Karpas-422 (cell line): ENCODE measurements around the gene UQCC3. TPM values are rescaled to one million over a fixed set of nuclear protein-coding genes. Genes with fewer than 3 reads are reported as not detected.
"Not testable (repeated sequence)": the region's sequence is repeated elsewhere in the genome, so short reads cannot be mapped to it uniquely, and the experiment has no call there.

Experiments used
- DNase-seq: peaks from one replicate; pipeline ENCODE4 v3.0.0-alpha.2; 2015
- H2AFZ ChIP-seq: fragments of 200-600 bp; sonication (generic); 2 replicates; pipeline ENCODE4 v1.6.1; 2014; ENCODE audit warnings: antibody characterized with exemption, low read length, mixed read lengths
- H3K27ac ChIP-seq: fragments of 200-600 bp; sonication (generic); 2 replicates; pipeline ENCODE4 v1.5.1; 2014; ENCODE audit warnings: mild to moderate bottlenecking, low read length, moderate library complexity
- H3K27me3 ChIP-seq: fragments of 200-600 bp; sonication (generic); 2 replicates; pipeline ENCODE4 v1.6.1; 2014; ENCODE audit warnings: low read length, mixed read lengths
- H3K36me3 ChIP-seq: fragments of 200-600 bp; sonication (generic); 2 replicates; pipeline ENCODE4 v1.6.1; 2014; ENCODE audit warnings: low read length, mixed read lengths; ENCODE audit not compliant: insufficient read depth
- H3K4me1 ChIP-seq: fragments of 200-600 bp; sonication (generic); 2 replicates; pipeline ENCODE4 v1.6.1; 2014; ENCODE audit warnings: mild to moderate bottlenecking, low read length, mixed read lengths
- H3K4me2 ChIP-seq: fragments of 200-600 bp; sonication (generic); 2 replicates; pipeline ENCODE4 v1.6.1; 2014; ENCODE audit warnings: low read length, low read depth, mild to moderate bottlenecking; ENCODE audit not compliant: poor library complexity, severe bottlenecking
- H3K4me3 ChIP-seq: fragments of 200-600 bp; sonication (generic); 2 replicates; pipeline ENCODE4 v1.5.1; 2014; ENCODE audit warnings: mild to moderate bottlenecking, antibody characterized with exemption, low read length, mixed read lengths
- H3K79me2 ChIP-seq: fragments of 200-600 bp; sonication (generic); 2 replicates; pipeline ENCODE4 v1.6.1; 2014; ENCODE audit warnings: mild to moderate bottlenecking, low read length, mixed read lengths
- H3K9ac ChIP-seq: fragments of 200-600 bp; sonication (generic); 2 replicates; pipeline ENCODE4 v1.6.0; 2014; ENCODE audit warnings: low read length
- H3K9me2 ChIP-seq: fragments of 200-600 bp; sonication (generic), shearing (Covaris generic); replicated peaks from 2 replicates; pipeline ENCODE4 v1.6.0; 2014; ENCODE audit warnings: mild to moderate bottlenecking, low read length, moderate library complexity; ENCODE audit not compliant: insufficient read depth
- H3K9me3 ChIP-seq: fragments of 300-700, 200-600 bp; sonication (generic); 2 replicates; pipeline ENCODE4 v1.6.1; 2014; ENCODE audit warnings: low read length, mixed read lengths
- H4K20me1 ChIP-seq: fragments of 200-600 bp; sonication (generic); 2 replicates; pipeline ENCODE4 v1.6.1; 2014; ENCODE audit warnings: mild to moderate bottlenecking, antibody characterized with exemption, low read length, low read depth; ENCODE audit not compliant: insufficient read depth
- total RNA-seq: library from RNA; depleted of rRNA; stranded (reverse); fragments of >200 nt; shearing (Covaris generic); gene quantifications from 2 replicates; pipeline ENCODE4 v1.2.3, GENCODE V29; 2014; ENCODE audit warnings: low replicate concordance

Gene UQCC3
- total RNA-seq, 1 experiment from 2014 or later, result 13.9 TPM

DNA sequence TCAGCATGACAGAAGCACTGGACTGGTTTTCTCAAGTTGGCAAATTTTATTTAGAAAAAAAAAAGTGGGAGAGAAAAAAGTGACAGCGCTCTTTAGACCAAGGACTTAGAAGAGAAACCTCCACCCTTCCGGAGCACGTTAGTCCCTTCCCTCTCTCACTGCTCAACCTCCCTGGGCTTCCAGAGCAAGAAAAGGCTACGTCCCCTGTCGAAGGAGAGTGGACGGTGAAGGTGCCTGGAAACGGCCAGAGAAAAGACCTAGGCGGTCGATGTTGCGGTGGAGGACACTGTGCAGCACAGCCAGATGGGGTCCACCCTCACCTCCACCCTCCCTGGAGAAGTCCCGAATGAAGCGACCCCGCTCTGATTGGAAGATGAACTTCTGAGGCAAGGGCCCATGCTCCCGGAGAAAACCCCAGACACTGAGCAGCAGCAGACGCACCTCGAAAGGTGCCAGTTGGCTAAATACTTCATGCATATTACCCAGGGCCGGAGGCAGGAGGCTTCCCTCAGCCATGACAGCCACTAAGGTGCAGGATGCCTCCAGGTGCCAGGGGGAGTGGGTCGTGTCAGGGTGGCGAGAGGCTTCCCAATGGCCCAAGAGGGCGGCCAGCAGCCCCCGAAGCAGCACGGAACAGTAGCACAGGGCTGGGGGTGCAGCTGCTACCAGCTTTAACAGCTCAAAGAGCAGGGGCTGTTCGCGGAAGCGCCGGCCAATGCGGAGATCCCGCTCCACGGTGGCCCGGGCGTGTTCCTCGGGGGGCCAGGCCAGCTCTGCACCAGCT lies 24.5 kb upstream of the UQCC3 start:
- peaks cover 59% of the 10 kb centered on the region for H3K79me2 ChIP-seq
- no peak overlapping the region for H2AFZ ChIP-seq
- H3K9me3 ChIP-seq, result no peaks in the 10 kb centered on the region
- H3K27me3 ChIP-seq, result no peaks in the 10 kb centered on the region
- H3K4me1 ChIP-seq, result peaks cover 23% of the 10 kb centered on the region
- H3K4me3 ChIP-seq, result 0 out of 2 replicates have a peak overlapping the region, but pooled peaks have one; percentile 32
- H4K20me1 ChIP-seq, result peaks cover 5% of the 10 kb centered on the region
- no peaks in the 10 kb centered on the region for H3K9me2 ChIP-seq
- H3K27ac ChIP-seq, result no peak overlapping the region
- DNase-seq, result no peak
- H3K9ac ChIP-seq, result peak overlapping the region; percentile 39; the same call in 1 of the 2 replicates
- peaks cover 13% of the 10 kb centered on the region; the same call in 1 of the 2 replicates for H3K36me3 ChIP-seq
- peak overlapping the region; percentile 54 for H3K4me2 ChIP-seq

DNA sequence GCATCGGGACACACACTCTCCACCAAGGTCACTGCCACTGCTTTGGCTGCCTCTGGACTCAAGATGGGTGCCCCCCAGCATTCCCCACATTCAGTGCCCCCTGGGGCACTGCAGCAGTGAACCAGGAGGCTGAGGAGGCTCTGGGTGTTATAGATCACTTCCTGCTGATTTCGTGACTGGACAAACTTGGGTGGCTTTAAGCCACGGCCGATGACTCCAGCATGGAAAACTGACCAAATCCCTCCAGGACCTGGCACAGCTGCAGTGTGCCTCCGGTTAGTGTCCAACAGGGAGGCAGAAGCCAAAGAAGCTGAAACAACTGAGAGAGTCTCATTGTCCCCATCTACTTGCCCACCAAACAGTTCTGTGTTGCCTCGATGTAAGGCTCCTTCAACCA lies 23.9 kb upstream of the UQCC3 start:
- Histone ChIP-seq H3K9me2 (no peaks in the 10 kb centered on the region), H4K20me1 (peaks cover 5% of the 10 kb centered on the region), H3K27me3 (no peaks in the 10 kb centered on the region), H3K4me2 (no peak overlapping the region), H3K79me2 (peaks cover 59% of the 10 kb centered on the region), H2AFZ (no peak overlapping the region), H3K27ac (no peak overlapping the region), H3K4me1 (peaks cover 27% of the 10 kb centered on the region), H3K9ac (no peak overlapping the region; the same call in 1 of the 2 replicates), H3K9me3 (no peaks in the 10 kb centered on the region), H3K4me3 (no peak overlapping the region), H3K36me3 (peaks cover 12% of the 10 kb centered on the region; the same call in 1 of the 2 replicates)
- no peak for DNase-seq

DNA sequence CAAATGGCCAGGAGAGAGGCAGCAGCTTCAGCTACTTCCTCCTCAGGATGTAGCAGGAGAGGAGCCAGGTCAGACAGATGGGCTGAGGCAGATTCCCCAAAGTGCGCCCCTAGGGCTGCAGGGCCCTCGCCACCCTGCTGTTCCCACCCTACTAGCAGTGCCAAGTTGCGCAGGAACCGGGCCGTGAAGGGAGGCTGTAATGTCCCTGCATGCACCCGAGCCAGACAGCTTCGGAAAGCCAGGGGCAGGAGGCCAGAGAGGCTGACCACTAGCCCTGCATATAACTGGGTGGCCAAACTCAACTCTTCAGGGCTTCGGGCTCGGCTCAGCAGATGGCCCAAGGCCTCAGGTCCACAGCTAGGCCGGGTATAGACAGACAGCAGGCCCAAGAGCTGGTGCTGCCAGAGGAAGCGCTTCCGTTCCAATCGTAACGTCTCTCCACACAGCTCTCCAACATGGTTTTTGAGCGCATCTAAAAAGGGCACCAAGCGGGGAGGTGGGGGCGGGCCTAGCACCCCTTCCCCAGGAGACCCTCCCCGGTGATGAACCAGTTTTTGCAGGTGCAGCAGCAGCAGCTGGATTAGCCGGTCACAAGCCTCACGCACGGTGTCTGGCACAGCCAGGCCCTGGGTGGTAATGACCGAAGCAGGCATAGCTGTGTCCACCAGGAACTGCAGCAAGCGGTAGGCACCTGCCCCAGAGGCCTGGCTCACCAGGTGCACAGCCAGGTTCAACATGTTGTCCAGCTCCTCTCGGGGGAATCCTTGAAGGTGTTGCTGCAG lies 23.1 kb upstream of the UQCC3 start:
- H3K4me2 ChIP-seq, result no peak overlapping the region
- H3K27ac ChIP-seq, result no peak overlapping the region
- H3K4me1 ChIP-seq, result peaks cover 27% of the 10 kb centered on the region
- H3K9ac ChIP-seq, result no peak overlapping the region
- no peaks in the 10 kb centered on the region for H3K9me3 ChIP-seq
- H3K79me2 ChIP-seq, result peaks cover 56% of the 10 kb centered on the region
- no peak for DNase-seq
- peaks cover 5% of the 10 kb centered on the region for H4K20me1 ChIP-seq
- no peak overlapping the region for H2AFZ ChIP-seq
- H3K36me3 ChIP-seq, result peaks cover 7% of the 10 kb centered on the region; the same call in 1 of the 2 replicates
- no peak overlapping the region for H3K4me3 ChIP-seq
- H3K9me2 ChIP-seq, result no peaks in the 10 kb centered on the region
- H3K27me3 ChIP-seq, result no peaks in the 10 kb centered on the region

DNA sequence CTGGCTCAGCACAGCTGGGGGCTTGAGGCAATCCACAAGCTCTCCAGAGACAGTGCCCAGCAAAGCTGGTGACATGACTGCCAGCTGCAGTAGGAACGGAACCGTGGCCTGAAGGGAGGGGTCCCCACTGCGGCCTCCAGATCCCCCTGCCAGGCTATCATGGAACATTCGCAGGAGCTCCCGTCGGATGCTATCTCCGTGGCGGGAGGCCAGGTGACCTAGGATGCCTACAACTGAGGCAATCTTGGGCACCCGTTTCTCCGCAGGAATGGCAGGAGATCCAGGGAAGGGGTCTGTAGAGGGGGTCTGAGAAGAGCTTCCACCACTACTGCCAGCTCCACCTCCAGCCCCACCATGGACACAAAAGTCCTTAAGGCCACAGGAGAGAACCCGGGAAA lies 22.5 kb upstream of the UQCC3 start:
- no peaks in the 10 kb centered on the region for H3K27me3 ChIP-seq
- no peak overlapping the region for H2AFZ ChIP-seq
- H3K36me3 ChIP-seq, result peaks cover 7% of the 10 kb centered on the region; the same call in 1 of the 2 replicates
- DNase-seq, result no peak
- H3K9ac ChIP-seq, result no peak overlapping the region
- peaks cover 27% of the 10 kb centered on the region for H3K4me1 ChIP-seq
- H3K79me2 ChIP-seq, result peaks cover 50% of the 10 kb centered on the region
- no peak overlapping the region for H3K27ac ChIP-seq
- H3K9me3 ChIP-seq, result no peaks in the 10 kb centered on the region
- H3K9me2 ChIP-seq, result no peaks in the 10 kb centered on the region
- peaks cover 5% of the 10 kb centered on the region for H4K20me1 ChIP-seq
- H3K4me3 ChIP-seq, result no peak overlapping the region
- no peak overlapping the region for H3K4me2 ChIP-seq

DNA sequence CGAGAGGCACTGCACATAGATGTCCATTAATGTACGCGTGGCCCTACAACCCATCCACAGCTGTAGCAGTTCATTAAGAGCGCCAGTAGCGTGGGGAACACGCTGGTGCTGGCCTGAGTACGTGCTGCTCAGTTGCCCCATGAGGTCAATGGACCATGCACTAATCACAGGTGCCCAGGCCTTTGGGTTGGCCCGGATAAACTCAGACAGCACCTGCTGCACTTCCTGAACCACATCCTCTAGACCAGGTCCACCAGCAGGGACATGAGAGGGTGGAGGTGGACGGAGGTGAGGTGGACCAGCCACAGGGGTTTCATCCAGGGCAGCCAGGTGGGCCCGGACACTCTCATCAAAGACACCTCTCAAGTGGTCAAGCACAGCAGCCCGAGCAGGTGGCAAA lies 22.0 kb upstream of the UQCC3 start:
- no peaks in the 10 kb centered on the region for H3K27me3 ChIP-seq
- H4K20me1 ChIP-seq, result peaks cover 5% of the 10 kb centered on the region
- no peak for DNase-seq
- H3K9me2 ChIP-seq, result no peaks in the 10 kb centered on the region
- H3K4me2 ChIP-seq, result no peak overlapping the region
- H3K27ac ChIP-seq, result no peak overlapping the region
- H3K36me3 ChIP-seq, result peaks cover 4% of the 10 kb centered on the region; the same call in 1 of the 2 replicates
- H3K9ac ChIP-seq, result no peak overlapping the region
- H2AFZ ChIP-seq, result no peak overlapping the region
- H3K4me1 ChIP-seq, result peaks cover 30% of the 10 kb centered on the region
- no peaks in the 10 kb centered on the region for H3K9me3 ChIP-seq
- H3K4me3 ChIP-seq, result no peak overlapping the region
- H3K79me2 ChIP-seq, result peaks cover 45% of the 10 kb centered on the region

DNA sequence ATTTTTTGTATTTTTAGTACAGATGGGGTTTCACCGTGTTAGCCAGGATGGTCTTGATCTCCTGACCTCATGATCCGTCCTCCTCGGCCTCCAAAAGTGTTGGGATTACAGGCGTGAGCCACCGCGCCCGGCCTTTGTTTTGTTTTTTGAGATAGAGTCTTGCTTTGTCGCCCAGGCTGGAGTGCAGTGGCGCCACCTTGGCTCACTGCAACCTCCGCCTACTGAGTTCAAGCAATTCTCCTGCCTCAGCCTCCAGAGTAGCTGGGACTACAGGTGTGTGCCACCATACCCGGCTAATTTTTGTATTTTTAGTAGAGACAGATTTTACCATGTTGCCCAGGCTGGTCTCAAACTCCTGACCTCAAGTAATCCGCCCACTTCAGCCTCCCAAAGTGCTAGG lies 21.2 kb upstream of the UQCC3 start:
- not testable (repeated sequence) for H3K36me3 ChIP-seq, H3K27me3 ChIP-seq, H3K4me3 ChIP-seq, H3K4me2 ChIP-seq, DNase-seq, H3K9me2 ChIP-seq, H3K9ac ChIP-seq, H4K20me1 ChIP-seq, H3K27ac ChIP-seq, H2AFZ ChIP-seq, H3K9me3 ChIP-seq
- H3K4me1 ChIP-seq, result peaks cover 24% of the 10 kb centered on the region
- peaks cover 37% of the 10 kb centered on the region for H3K79me2 ChIP-seq

DNA sequence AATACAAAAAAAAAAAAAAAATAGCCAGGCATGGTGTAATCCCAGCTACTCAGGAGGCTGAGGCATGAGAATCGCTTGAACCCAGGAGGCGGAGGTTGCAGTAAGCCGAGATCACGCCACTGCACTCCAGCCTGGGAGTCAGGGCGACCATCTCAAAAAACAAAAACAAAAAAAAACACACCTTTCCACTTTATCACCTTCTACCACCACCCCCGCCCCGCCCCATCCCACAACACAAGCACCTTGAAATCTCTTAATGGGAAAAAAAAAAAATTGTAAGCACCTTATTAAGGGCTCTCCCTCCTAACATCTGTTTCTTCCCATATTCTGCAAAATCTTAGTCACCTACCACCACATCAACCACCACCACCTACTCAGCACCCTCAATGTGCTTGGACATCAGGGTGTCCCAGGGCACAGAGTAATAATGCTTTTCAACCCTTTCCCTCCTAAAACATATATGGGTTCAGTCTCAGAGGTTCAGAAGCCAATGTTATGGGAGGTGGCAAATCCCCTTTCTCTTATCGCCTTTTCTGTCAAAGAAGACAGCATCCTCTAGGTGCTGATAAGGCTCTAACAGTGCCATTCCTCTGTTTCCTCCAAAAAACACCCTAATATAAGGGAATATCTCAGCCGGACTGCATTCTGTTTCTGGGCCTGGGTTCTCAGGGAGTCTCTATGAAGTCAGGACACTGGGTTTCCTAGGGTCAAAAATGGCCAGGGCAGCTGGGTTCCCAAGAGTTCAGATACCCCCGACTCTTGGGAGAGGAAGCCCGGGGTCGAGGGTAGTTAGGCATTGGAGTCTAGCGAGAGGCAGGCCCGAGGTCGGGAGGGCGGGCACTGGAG lies 19.1 kb upstream of the UQCC3 start:
- H3K4me1 ChIP-seq, result peaks cover 15% of the 10 kb centered on the region
- no peak overlapping the region for H3K27ac ChIP-seq
- peak overlapping the region; percentile 79 for H3K4me3 ChIP-seq
- H3K9me2 ChIP-seq, result no peaks in the 10 kb centered on the region
- H2AFZ ChIP-seq, result no peak overlapping the region
- DNase-seq, result no peak
- H4K20me1 ChIP-seq, result no peaks in the 10 kb centered on the region
- peak overlapping the region; percentile 78 for H3K4me2 ChIP-seq
- H3K27me3 ChIP-seq, result no peaks in the 10 kb centered on the region
- peak overlapping the region; percentile 82 for H3K9ac ChIP-seq
- peaks cover 26% of the 10 kb centered on the region for H3K79me2 ChIP-seq
- H3K9me3 ChIP-seq, result no peaks in the 10 kb centered on the region
- H3K36me3 ChIP-seq, result 0 out of 2 replicates have a peak, but pooled peaks cover 3% of the 10 kb centered on the region
